Osteocyte (in vitro differentiated cells): ENCODE measurements around the gene FCRL6. TPM values are rescaled to one million over a fixed set of nuclear protein-coding genes. Genes with fewer than 3 reads are reported as not detected.

ENCODE experiments used
- DNase-seq: peaks from one replicate; pipeline ENCODE4 v3.0.0; 2021; ENCODE audit warnings: mixed read lengths; ENCODE audit not compliant: unreplicated experiment; ENCODE audit errors: extremely low spot score
- H3K27ac Mint-ChIP-seq: one replicate; pipeline ENCODE4 v1.8.0; 2021; ENCODE audit warnings: mild to moderate bottlenecking, mixed read lengths; ENCODE audit not compliant: unreplicated experiment
- H3K27me3 Mint-ChIP-seq: one replicate; pipeline ENCODE4 v1.8.0; 2021; ENCODE audit warnings: mixed read lengths; ENCODE audit not compliant: unreplicated experiment
- H3K36me3 Mint-ChIP-seq: one replicate; pipeline ENCODE4 v1.8.0; 2021; ENCODE audit warnings: mixed read lengths; ENCODE audit not compliant: unreplicated experiment
- H3K4me1 Mint-ChIP-seq: one replicate; pipeline ENCODE4 v1.8.0; 2021; ENCODE audit warnings: mixed read lengths; ENCODE audit not compliant: unreplicated experiment
- H3K4me3 Mint-ChIP-seq: one replicate; pipeline ENCODE4 v1.8.0; 2021; ENCODE audit warnings: mild to moderate bottlenecking, moderate library complexity, mixed read lengths; ENCODE audit not compliant: unreplicated experiment
- H3K9me3 Mint-ChIP-seq: one replicate; pipeline ENCODE4 v1.8.0; 2021; ENCODE audit warnings: mixed read lengths; ENCODE audit not compliant: unreplicated experiment
- CTCF ChIP-seq: fragments of 200-600 bp; sonication (generic); IDR thresholded peaks from 2 replicates; pipeline ENCODE4 v1.5.0; 2021; ENCODE audit warnings: antibody characterized with exemption, mild to moderate bottlenecking, moderate library complexity
- total RNA-seq: library from RNA; stranded (reverse); gene quantifications from 2 replicates; pipeline ENCODE4 v1.2.1, GENCODE V29; 2021

Gene FCRL6
- total RNA-seq, 1 donor from 2014 or later = not detected

DNA sequence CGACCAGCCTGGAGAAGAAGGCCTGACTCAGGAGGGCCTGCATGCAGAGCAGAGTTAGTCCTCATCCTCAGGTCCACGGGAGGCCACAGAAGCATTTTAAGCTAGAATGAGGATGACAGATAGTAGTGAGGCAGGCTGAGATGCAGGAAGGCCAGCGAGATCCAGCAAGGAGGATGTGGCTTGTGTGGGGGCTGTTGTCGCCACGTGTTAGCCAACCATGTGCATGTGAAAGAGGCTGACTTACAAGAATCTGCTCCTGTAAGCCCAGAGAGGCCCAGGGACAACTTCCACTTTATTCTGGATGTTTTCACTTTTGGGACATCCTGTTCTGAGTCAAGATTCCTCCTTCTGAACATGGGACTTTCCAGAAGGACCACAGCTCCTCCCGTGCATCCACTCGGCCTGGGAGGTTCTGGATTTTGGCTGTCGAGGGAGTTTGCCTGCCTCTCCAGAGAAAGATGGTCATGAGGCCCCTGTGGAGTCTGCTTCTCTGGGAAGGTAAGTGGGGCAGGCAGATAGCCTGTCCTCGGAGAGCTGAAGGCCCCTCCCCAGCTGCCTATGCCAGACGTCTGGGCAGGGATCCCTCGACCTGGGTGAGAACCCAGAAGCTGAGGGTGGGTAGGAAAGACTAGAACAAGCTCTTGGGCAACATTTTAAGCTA, 24.4 kb downstream of the FCRL6 start, which contains the start of gene SLAMF8:
SLAMF8 (plus strand) TSS at position 433 of the 661 bp plus-strand sequence; CDS start at position 459, 26 bp downstream.
- no peak for TF ChIP-seq CTCF
- no peak for DNase-seq
- Mint-ChIP-seq H3K9me3 (no peaks in the 10 kb centered on the region), H3K27ac (no peak within 1 kb of the TSS), H3K36me3 (no peaks in the 10 kb centered on the region), H3K4me3 (no peak within 1 kb of the TSS), H3K4me1 (peaks cover 13% of the 10 kb centered on the region), H3K27me3 (peaks cover 24% of the 10 kb centered on the region)

GRCh38 chr1:159827102-159827490, 24.9 kb downstream of the FCRL6 start:
- Mint-ChIP-seq H3K4me1 (peaks cover 13% of the 10 kb centered on the region), H3K9me3 (no peaks in the 10 kb centered on the region), H3K27ac (no peak overlapping the region), H3K27me3 (peaks cover 22% of the 10 kb centered on the region), H3K36me3 (no peaks in the 10 kb centered on the region), H3K4me3 (no peak overlapping the region)
- no peak for DNase-seq
- TF ChIP-seq CTCF = no peak

- no peaks in the 10 kb centered on the region for H3K9me3 Mint-ChIP-seq
- no peak overlapping the region for H3K27ac Mint-ChIP-seq
- H3K27me3 Mint-ChIP-seq = peaks cover 17% of the 10 kb centered on the region
- H3K4me1 Mint-ChIP-seq = peaks cover 13% of the 10 kb centered on the region
- no peaks in the 10 kb centered on the region for H3K36me3 Mint-ChIP-seq
- no peak overlapping the region for H3K4me3 Mint-ChIP-seq
- TF ChIP-seq CTCF = no peak
- DNase-seq = no peak
Measured at GRCh38 chr1:159827549-159827948, 25.4 kb downstream of the FCRL6 start.

GRCh38 chr1:159828176-159828575, 26.0 kb downstream of the FCRL6 start:
- DNase-seq = no peak
- Mint-ChIP-seq H3K9me3 (no peaks in the 10 kb centered on the region), H3K4me1 (peaks cover 13% of the 10 kb centered on the region), H3K27me3 (peaks cover 13% of the 10 kb centered on the region), H3K27ac (no peak overlapping the region), H3K4me3 (no peak overlapping the region), H3K36me3 (no peaks in the 10 kb centered on the region)
- no peak for TF ChIP-seq CTCF

- Mint-ChIP-seq H3K27me3 (peaks cover 9% of the 10 kb centered on the region), H3K27ac (no peak overlapping the region), H3K36me3 (no peaks in the 10 kb centered on the region), H3K4me3 (no peak overlapping the region), H3K4me1 (peaks cover 13% of the 10 kb centered on the region), H3K9me3 (no peaks in the 10 kb centered on the region)
- no peak for TF ChIP-seq CTCF
- no peak for DNase-seq
Measured at GRCh38 chr1:159828581-159829272, 26.6 kb downstream of the FCRL6 start.
